Measurements from ENCODE around the gene MEIS1. TPM values are rescaled to one million over a fixed set of nuclear protein-coding genes. Genes with fewer than 3 reads are reported as not detected.

MEIS1 gene
- total RNA-seq (10 to 100 TPM; 21.3 to 50.8 (median 41.8) TPM), polyA plus RNA-seq (10 to 100 TPM; 12.9 to 55.7 TPM)
- long read RNA-seq, donor 1, full-length matches to known transcripts, result 4 of 26 reads
- long read RNA-seq, donor 1, partial matches to known transcripts, result 11 of 26 reads
- long read RNA-seq, donor 1, other reads (novel, unspliced or antisense), result 11 of 26 reads
- long read RNA-seq, donor 2, full-length matches to known transcripts, result 8 of 86 reads
- long read RNA-seq, donor 2, partial matches to known transcripts, result 33 of 86 reads
- long read RNA-seq, donor 2, other reads (novel, unspliced or antisense), result 45 of 86 reads
- long read RNA-seq, donor 3, full-length matches to known transcripts, result 4 of 31 reads
- long read RNA-seq, donor 3, partial matches to known transcripts, result 13 of 31 reads
- long read RNA-seq, donor 3, other reads (novel, unspliced or antisense), result 14 of 31 reads

DNA sequence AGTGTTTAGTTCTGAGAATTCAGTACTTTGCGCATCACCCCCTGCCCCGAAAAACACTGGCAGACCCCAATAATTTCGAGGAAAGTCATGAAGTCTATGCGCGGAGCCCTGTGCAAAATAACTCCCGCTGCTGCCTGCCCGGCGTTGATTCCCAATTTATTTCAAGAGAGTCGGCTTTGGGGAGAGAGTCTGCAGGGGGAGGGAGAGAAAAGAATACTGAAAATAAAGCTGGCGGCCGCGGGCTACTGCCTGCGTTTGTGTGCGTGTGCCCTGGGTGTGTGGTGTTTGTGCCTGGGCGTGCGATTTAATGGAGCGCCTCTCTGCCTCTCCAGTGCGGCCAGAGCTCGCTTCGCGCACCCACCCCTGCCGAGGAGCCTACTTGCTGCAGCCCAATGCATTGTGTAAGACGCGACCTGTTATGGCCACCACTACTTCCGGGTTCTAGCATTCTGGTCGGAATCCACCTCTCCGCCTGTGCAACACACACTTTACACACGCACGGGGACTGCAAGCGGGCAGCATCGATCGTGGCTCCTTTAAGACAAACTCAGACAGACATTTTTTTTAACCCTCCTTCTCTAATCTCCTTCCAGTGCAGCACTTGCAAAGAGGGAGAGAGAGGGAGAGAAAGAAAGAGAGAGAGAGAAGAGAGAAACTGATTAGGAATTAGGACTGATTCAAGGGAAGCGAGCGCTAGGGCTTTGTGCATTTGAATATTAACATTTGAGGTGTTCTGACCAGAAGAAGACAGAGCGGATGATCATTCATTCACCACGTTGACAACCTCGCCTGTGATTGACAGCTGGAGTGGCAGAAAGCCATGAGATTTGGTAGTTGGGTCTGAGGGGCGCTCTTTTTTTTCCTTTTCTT, at the start of gene MEIS1:
Gene MEIS1 (plus strand): TSS at position 447 of the 870 bp plus-strand sequence. CDS start 732 bp downstream, outside the sequence.
- TF ChIP-seq CTCF (IDR thresholded peaks at IDR 0.05) (peak in 1 of 12 donors; percentile 8), POLR2A (IDR thresholded peaks at IDR 0.05) (peak; percentile 62 to 85)
- Histone ChIP-seq H3K9me3 (no peaks in the 10 kb centered on the region), H3K36me3 (no peaks in the 10 kb centered on the region), H3K27me3 (peaks cover 0 to 65% (median 0%) of the 10 kb centered on the region in 9 donors), H3K27ac (peak within 1 kb of the TSS; percentile 83 to 96 (median 92)), H3K4me1 (peaks cover 0 to 20% (median 0%) of the 10 kb centered on the region in 12 donors), H3K4me3 (peak within 1 kb of the TSS; percentile 53 to 91 (median 74))
- intact Hi-C loops (cut with DNase I), result loop anchor here (1.0 to 10.0 kb wide), 19 partner anchors 42 to 1410 kb away; no protein-coding TSS in a partner anchor
- peak; percentile 86 to 91 (median 88) for ATAC-seq
- WGBS, 4 donors, result 0 to 1% (median 1%) methylated on average over 37 to 38 of the region's 38 CpGs
- DNase-seq, result peak; percentile 88 to 94 (median 91)

DNA sequence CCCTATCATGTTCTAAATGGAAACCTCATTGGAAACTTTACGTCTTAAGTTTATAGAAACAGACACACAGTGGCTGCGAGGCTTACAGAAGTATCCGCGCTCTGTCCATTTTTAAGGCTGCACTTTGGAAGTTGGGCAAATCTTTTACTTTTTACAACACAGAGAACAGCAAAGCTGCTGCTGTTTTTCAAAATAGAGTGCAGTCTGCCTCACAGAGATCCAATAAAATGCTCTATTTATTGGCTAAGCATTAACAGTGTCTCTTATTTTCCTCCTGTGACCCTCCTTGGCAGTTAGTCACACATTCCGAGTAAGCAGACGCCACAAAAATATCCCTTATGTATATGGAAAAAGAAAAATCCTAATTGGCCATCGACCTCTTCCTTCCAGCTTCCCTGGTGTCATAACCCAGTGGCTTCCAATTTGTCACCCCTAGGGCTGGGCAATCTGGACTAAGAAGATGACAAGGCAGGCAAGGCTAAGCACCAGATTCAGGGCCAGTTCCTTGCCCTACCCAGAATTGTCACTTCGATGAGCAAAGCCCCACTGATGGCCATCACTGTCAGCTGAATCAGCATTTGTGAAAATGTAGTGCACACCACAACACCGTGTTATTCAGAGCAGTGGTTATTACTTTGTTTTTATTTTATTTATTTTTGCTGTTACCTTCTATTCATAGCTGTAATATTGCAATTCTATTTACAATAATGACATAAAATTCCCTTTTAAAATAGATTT, 47.7 kb upstream of the MEIS1 start:
- no peak for TF ChIP-seq POLR2A (IDR thresholded peaks at IDR 0.05)
- TF ChIP-seq CTCF (IDR thresholded peaks at IDR 0.05), result no peak
- H3K27ac ChIP-seq, result peak overlapping the region in 1 of 12 donors; percentile 15
- H3K36me3 ChIP-seq, result no peaks in the 10 kb centered on the region
- WGBS, 4 donors, result 58 to 68% (median 59%) methylated on average over 9 of the region's 9 CpGs
- ATAC-seq, result no peak
- H3K4me3 ChIP-seq, result no peak overlapping the region
- H3K27me3 ChIP-seq, result peaks cover 0 to 20% (median 0%) of the 10 kb centered on the region in 9 donors
- no peaks in the 10 kb centered on the region for H3K4me1 ChIP-seq
- intact Hi-C loops (cut with DNase I), result no loop called here
- no peak for DNase-seq
- H3K9me3 ChIP-seq, result no peaks in the 10 kb centered on the region

DNA sequence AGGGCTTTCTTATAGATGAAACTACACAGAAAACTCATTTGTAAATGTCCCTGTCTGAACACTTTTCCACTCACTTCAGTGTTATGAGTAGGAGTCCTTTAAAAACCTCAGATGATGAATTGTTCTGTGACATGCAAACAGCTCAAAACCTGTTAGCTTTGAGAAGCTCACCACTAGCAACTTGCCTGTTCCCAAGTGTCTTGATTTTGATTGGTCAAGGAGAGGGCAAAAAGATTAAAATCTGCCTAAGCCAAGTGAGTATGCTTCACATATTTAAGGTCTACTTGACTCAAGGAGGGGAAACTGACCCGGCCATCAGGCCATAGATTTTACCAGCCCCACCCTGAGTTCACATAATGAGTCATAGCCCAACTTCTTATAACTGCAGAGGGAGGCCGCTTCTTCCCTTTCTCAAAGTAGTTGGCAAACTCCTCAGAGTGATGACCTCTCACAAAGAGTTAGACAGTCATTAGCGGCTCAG, 45.2 kb upstream of the MEIS1 start:
- TF ChIP-seq POLR2A (IDR thresholded peaks at IDR 0.05), result no peak
- TF ChIP-seq CTCF (IDR thresholded peaks at IDR 0.05), result no peak
- Histone ChIP-seq H3K27me3 (peaks cover 0 to 12% (median 0%) of the 10 kb centered on the region in 9 donors), H3K9me3 (no peaks in the 10 kb centered on the region), H3K4me3 (no peak overlapping the region), H3K4me1 (no peaks in the 10 kb centered on the region), H3K36me3 (no peaks in the 10 kb centered on the region), H3K27ac (no peak overlapping the region)
- WGBS, 4 donors, result 76 to 87% (median 81%) methylated on average over 3 of the region's 3 CpGs
- DNase-seq (no peak), ATAC-seq (no peak)
- intact Hi-C loops (cut with DNase I), result no loop called here
